GM21723 (cell line): ENCODE results near the gene CBLL1.

ENCODE experiments used
- ATAC-seq: cut with Tn5 transposase; IDR thresholded peaks from one replicate; pipeline ENCODE4 v1.9.1; 2021; ENCODE audit warnings: mild to moderate bottlenecking, moderate library complexity; ENCODE audit not compliant: unreplicated experiment

Gene CBLL1

DNA sequence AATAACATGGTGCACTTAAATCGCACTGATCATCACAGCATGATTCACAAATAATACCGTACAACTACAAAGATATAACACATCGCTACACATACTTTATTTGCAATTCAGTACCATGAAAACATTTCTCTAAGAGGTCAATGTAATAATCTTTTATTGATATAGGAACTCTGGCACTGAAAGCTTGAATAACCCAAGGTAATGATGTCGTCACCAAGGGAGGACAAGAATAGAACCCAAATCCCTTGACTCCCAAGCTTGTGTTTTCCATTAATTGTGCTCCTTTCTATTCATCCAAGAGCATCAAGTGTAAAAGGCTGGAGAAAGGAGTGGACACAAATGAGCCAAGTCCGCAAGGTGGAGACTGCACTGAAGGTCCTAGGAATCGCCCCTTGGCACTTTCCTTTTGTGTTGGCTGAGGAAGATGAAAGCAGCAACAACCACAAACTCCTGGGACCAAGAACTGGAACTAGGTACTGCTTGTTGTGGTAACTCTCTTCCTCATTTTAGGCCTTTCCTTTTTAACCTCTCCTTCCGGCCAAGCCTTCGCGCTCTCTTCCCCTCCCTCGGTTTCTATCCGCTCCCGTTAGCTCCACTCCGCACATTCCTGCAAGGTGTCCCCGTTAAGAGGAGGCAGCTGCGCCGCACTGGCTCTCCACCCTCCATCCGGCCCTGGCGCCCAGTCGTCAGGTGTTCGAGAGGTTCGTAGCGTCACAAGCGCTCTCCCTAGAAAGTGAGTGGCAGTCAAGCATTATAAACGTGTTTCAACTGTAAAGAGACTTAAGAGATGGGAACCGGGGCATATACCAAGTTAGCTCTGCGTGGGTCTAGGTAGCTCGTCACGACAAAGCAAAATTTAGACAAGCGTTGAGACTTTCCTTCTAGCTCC lies 1.0 kb upstream of the CBLL1 start:
- peak; percentile 41 for ATAC-seq

DNA sequence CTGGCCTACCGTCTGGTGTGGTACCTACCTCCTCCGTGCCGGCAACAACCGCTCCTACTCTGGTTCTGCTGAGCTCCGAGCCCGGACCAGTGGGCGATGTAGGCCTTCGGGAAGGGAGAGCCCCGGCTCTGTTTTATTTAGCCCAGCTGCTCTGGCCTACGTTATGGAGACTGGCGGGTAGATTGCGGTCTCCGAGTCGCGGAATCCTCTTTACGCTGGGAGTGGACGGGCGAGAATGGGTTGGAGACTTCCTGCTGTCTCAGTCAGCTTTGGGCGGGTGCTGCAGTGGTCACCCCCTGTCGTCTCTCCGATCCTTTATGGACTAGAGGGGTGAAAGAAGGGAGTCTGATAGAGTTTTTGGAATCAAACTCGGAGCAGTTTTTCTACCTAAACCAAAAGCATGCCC lies 406 bp downstream of the CBLL1 start:
- peak; percentile 41 for ATAC-seq

DNA sequence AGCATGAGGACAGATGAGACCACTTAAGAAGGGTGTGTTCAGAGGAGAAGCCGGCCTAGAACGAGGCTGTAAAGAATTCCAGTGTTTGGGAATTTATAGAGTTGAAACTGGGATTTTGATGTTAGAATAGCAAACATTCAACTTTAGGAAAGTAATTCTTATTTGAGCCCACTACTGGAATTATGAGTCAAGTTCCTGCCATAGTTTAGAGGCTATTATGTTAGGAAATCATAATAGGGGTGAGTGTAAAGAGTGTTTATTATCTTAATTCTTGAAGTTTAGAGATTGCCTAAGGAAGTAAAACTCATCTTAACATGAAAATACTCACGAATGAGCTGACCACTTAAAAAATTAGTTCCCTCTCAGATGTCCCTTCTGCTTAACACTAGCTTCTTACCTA lies 2.1 kb downstream of the CBLL1 start:
- ATAC-seq = no peak

DNA sequence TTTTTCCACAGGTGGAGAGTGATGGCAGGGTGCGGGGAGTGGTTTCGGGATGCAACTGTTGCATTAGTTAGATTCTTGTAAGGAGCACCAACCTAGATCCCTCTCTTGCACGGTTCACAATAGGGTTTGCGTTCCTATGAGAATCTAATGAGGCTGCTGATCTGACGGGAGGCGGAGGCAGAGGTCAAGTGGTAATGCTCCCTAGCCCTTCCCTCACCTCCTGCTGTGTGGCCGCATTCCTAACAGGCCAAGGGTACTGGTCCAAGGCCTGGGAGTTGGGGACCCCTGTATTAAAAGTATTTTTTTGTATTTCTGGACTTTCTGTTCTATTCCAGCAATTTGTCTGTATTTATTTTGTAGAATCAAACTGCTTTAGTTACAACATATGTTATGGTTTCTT lies 7.2 kb downstream of the CBLL1 start:
- no peak for ATAC-seq

- ATAC-seq = no peak
Observed at GRCh38 chr7:107754642-107755041, 10.7 kb downstream of the CBLL1 start.

DNA sequence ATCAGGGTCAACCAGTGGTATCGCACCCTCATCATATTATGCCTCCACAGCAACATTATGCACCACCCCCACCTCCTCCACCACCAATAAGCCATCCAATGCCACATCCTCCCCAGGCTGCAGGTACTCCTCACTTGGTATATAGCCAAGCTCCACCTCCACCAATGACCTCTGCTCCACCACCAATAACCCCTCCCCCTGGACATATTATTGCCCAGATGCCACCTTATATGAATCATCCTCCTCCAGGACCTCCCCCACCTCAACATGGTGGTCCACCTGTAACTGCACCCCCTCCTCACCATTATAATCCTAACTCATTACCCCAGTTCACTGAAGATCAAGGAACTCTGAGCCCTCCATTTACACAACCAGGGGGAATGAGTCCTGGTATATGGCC lies 14.7 kb downstream of the CBLL1 start:
- no peak for ATAC-seq

DNA sequence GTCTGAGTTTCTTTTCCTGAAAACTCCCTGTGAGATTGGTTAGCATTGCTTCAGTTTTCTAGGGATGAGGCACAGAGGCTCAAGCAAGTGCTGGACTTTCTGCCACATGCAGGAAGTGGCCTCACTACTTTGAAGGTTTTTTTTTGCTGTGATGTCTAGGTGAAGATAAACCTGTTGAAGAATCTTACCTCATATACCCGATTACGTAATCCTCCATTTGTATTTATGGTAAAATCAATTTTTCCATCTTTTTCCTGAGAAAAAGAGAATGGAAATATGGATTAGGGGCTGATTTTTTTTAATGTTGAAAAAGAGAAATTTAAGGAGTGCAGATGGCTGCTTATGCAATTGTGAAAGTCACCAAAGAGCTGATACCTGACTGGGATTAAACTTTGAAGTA lies 23.4 kb downstream of the CBLL1 start:
- ATAC-seq = no peak

GRCh38 chr7:107768263-107768662 lies 24.3 kb downstream of the CBLL1 start:
- no peak for ATAC-seq

- no peak for ATAC-seq
Observed at GRCh38 chr7:107773027-107773426, 29.1 kb downstream of the CBLL1 start.

GRCh38 chr7:107777702-107778101 lies 33.8 kb downstream of the CBLL1 start:
- no peak for ATAC-seq

- no peak for ATAC-seq
Observed at GRCh38 chr7:107778283-107778682, 34.3 kb downstream of the CBLL1 start.

GRCh38 chr7:107779647-107780099 lies 35.7 kb downstream of the CBLL1 start:
- no peak for ATAC-seq

DNA sequence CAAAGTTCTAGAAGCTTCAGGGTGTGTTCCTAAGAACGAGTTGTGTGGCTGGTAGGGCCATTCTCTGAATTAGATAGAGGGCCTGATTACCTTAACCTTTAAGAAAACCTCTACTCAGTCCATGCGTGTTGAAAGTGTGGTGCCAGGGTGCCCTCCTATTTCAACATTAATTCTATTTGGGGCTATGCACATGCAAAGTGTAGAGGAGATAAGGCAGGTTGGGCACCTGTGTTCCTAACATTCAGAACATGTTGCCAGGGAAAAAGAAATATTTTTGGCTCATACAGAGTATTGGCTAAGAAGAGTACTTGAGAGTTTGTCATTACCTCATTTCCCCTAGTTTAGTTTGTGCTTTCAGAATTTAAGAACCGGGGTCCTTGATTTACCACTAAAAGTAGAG lies 38.4 kb downstream of the CBLL1 start:
- ATAC-seq = no peak

DNA sequence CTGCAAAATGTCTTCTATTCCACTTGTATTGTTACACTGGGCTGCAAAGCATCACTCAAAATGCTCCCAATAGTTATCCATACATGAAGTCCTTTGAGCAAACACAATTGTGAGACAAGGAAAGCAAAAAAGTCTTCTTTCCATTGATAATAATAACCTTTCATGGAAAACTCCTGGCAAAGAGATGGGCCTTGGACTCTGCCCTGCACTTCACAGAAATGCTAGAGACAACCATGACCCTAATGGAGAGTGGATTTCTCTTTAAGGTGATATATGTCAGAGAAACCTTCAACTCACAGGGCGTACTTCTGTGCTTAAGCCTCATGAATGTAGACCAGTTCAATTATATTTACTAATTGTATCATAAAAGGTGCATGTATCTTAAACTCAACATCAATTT lies 39.7 kb downstream of the CBLL1 start:
- ATAC-seq = no peak

DNA sequence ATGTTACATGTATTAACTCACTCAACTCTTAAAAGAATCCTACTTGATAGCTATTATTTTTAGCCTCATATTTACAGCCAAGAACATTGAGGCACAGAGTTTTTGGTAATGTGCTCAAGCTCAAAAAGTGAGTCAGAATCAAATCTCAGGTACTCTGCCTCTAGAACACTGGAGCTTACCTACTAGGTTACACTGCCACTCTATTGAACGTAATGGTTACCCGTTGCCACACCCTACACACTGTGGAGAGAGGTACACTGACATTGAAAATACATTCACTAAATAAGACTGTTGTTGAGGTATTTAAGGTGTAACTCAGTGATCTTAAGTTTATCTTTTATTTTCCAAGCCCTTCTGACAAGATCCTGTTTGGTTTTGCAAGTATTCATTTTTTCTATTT lies 41.2 kb downstream of the CBLL1 start:
- ATAC-seq = no peak

GRCh38 chr7:107785926-107786325 lies 42.0 kb downstream of the CBLL1 start:
- no peak for ATAC-seq

GRCh38 chr7:107788216-107788615 lies 44.3 kb downstream of the CBLL1 start:
- ATAC-seq = no peak

- no peak for ATAC-seq
Observed at GRCh38 chr7:107788662-107789061, 44.7 kb downstream of the CBLL1 start.

DNA sequence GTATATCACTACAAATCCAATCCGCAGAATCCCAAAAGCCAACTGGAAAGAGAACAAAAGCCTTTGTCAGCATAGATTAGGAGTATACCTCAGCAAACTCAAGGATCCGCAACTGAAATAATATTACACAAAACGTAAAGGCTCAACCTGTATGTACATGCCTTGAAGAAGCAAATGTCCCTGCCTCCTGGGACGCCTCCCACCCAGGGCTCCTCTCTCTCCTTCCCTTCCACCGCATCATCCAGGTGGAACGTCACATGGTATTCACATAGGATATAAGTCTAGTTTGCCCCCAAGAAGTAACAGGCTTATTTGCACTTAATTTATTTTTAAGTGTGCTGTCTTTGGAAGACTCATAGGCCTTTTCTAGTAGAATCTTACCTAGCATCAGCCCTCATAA lies 45.7 kb downstream of the CBLL1 start:
- ATAC-seq = no peak

DNA sequence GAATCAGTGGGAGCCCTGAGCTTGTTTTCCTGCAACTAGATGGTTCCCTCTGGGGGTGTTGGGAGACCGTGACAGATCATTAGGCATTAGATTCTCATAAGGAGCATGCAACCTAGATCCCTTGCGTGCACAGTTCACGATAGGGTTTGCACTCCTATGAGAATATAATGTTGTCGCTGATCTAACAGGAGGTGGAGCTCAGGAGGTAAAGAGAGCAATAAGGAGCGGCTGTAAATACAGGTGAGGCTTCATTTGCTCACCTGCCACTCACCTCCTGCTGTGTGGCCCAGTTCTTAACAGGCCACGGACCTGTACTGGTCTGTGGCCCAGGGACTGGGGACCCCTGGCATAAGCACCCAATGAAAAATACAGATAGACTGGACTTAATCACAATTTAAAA lies 48.4 kb downstream of the CBLL1 start:
- no peak for ATAC-seq

GRCh38 chr7:107799647-107800264 lies 55.8 kb downstream of the CBLL1 start:
- ATAC-seq = no peak

GRCh38 chr7:107803009-107803610 lies 59.2 kb downstream of the CBLL1 start, which contains the start of gene SLC26A3:
Gene SLC26A3 (minus strand): TSS chr7:107803223. CDS start chr7:107794509, 8,714 bp downstream.
- no peak for ATAC-seq
